Astrocyte (in vitro differentiated cells and primary cell): ENCODE data around the gene AQP12B. TPM values are rescaled to one million over a fixed set of nuclear protein-coding genes. Genes with fewer than 3 reads are reported as not detected.

Source experiments
- DNase-seq: peaks from one replicate; pipeline ENCODE4 v3.0.0-alpha.2; 2010; ENCODE audit warnings: low read depth
- FAIRE-seq: peaks from 2 replicates; lab custom pipeline; 2011; peaks lifted over from hg19 to GRCh38; lab: Jason Lieb, UNC
- H2AFZ ChIP-seq: 2 replicates; pipeline ENCODE4 v1.6.0; 2012; ENCODE audit warnings: low read depth, low read length, inconsistent platforms
- H3K27ac ChIP-seq: 2 replicates; pipeline ENCODE4 v1.5.1; 2011; ENCODE audit warnings: low read depth, low read length, inconsistent platforms
- H3K27me3 ChIP-seq: 2 replicates; pipeline ENCODE4 v1.6.0; 2011; ENCODE audit warnings: low read length, inconsistent platforms; ENCODE audit not compliant: insufficient read depth
- H3K36me3 ChIP-seq: 2 replicates; pipeline ENCODE4 v1.5.1; 2011; ENCODE audit warnings: low read length, inconsistent platforms; ENCODE audit not compliant: insufficient read depth
- H3K4me1 ChIP-seq: 2 replicates; pipeline ENCODE4 v1.5.1; 2011; ENCODE audit warnings: low read length, inconsistent platforms; ENCODE audit not compliant: insufficient read depth
- H3K4me2 ChIP-seq: 2 replicates; pipeline ENCODE4 v1.6.0; 2012; ENCODE audit warnings: low read length, inconsistent platforms
- H3K4me3 ChIP-seq: 2 replicates; pipeline ENCODE4 v1.5.1; 2011; ENCODE audit warnings: low read depth, mild to moderate bottlenecking, low read length, inconsistent platforms; ENCODE audit not compliant: insufficient read depth
- H3K79me2 ChIP-seq: 2 replicates; pipeline ENCODE4 v1.6.0; 2012; ENCODE audit warnings: mild to moderate bottlenecking, low read length, inconsistent platforms; ENCODE audit not compliant: insufficient read depth
- H3K9ac ChIP-seq: 2 replicates; pipeline ENCODE4 v1.6.0; 2012; ENCODE audit warnings: mild to moderate bottlenecking, low read length, inconsistent platforms
- H3K9me3 ChIP-seq: 2 replicates; pipeline ENCODE4 v1.5.1; 2012; ENCODE audit warnings: low read depth, mild to moderate bottlenecking, low read length, inconsistent platforms; ENCODE audit not compliant: insufficient read depth
- H4K20me1 ChIP-seq: 2 replicates; pipeline ENCODE4 v1.6.0; 2012; ENCODE audit warnings: low read length, inconsistent platforms; ENCODE audit not compliant: insufficient read depth
- H3K27ac Mint-ChIP-seq: one replicate; pipeline ENCODE4 v1.8.0; 2021; ENCODE audit warnings: mild to moderate bottlenecking, mixed read lengths; ENCODE audit not compliant: unreplicated experiment
- H3K27me3 Mint-ChIP-seq: one replicate; pipeline ENCODE4 v1.8.0; 2021; ENCODE audit warnings: low read depth, mixed read lengths; ENCODE audit not compliant: unreplicated experiment
- H3K36me3 Mint-ChIP-seq: one replicate; pipeline ENCODE4 v1.8.0; 2021; ENCODE audit warnings: low read depth, mixed read lengths; ENCODE audit not compliant: unreplicated experiment
- H3K4me1 Mint-ChIP-seq: one replicate; pipeline ENCODE4 v1.8.0; 2021; ENCODE audit warnings: low read depth, mixed read lengths; ENCODE audit not compliant: unreplicated experiment
- H3K4me3 Mint-ChIP-seq: one replicate; pipeline ENCODE4 v1.8.0; 2021; ENCODE audit warnings: mild to moderate bottlenecking, moderate library complexity, mixed read lengths; ENCODE audit not compliant: unreplicated experiment
- H3K9me3 Mint-ChIP-seq: one replicate; pipeline ENCODE4 v1.8.0; 2021; ENCODE audit warnings: mild to moderate bottlenecking, mixed read lengths; ENCODE audit not compliant: unreplicated experiment
- CTCF ChIP-seq: IDR thresholded peaks from 2 replicates; pipeline ENCODE4 v1.5.1; 2011; ENCODE audit warnings: low read depth, mild to moderate bottlenecking, inconsistent platforms, low read length, moderate library complexity; ENCODE audit not compliant: insufficient read depth
- EZH2 ChIP-seq: IDR thresholded peaks from 2 replicates; pipeline ENCODE4 v1.6.1; 2012; ENCODE audit warnings: mild to moderate bottlenecking, low read length, inconsistent platforms; ENCODE audit not compliant: insufficient read depth
- total RNA-seq: library from RNA; stranded (reverse); gene quantifications from 2 replicates; pipeline ENCODE4 v1.2.1, GENCODE V29; 2021

Gene AQP12B
- total RNA-seq, 1 donor from 2014 or later = not detected

DNA sequence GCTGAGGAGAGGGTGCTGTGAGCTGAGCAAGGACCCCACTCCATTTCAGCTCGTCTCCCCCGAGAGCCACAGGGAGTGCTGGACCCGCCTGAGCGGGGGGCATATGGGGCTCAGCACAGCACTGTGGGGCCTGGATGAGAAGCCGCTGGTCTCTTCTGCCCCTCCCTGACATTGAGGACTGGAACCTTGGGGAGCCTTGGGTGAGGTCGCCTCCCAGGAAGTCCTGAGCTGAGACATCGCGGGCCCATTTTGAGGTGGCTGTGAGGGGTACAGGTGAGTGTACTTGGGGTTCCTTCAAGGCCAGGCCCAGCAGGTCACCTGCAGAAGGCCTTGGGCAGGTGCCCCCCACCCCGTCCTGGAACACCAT, 5.9 kb upstream of the AQP12B start:
- no peak overlapping the region for H3K4me3 Mint-ChIP-seq
- TF ChIP-seq EZH2 = no peak
- TF ChIP-seq CTCF = no peak
- H3K27ac Mint-ChIP-seq = no peak overlapping the region
- Histone ChIP-seq H3K9ac (no peak overlapping the region), H3K9me3 (no peaks in the 10 kb centered on the region), H3K27ac (no peak overlapping the region), H2AFZ (no peak overlapping the region), H4K20me1 (no peaks in the 10 kb centered on the region), H3K4me1 (no peaks in the 10 kb centered on the region), H3K4me2 (no peak overlapping the region), H3K36me3 (no peaks in the 10 kb centered on the region), H3K27me3 (peaks cover 7% of the 10 kb centered on the region), H3K4me3 (no peak overlapping the region), H3K79me2 (no peaks in the 10 kb centered on the region)
- no peaks in the 10 kb centered on the region for H3K4me1 Mint-ChIP-seq
- H3K9me3 Mint-ChIP-seq = no peaks in the 10 kb centered on the region
- no peaks in the 10 kb centered on the region for H3K36me3 Mint-ChIP-seq
- DNase-seq (no peak), FAIRE-seq (no peak)
- peaks cover 26% of the 10 kb centered on the region for H3K27me3 Mint-ChIP-seq

DNA sequence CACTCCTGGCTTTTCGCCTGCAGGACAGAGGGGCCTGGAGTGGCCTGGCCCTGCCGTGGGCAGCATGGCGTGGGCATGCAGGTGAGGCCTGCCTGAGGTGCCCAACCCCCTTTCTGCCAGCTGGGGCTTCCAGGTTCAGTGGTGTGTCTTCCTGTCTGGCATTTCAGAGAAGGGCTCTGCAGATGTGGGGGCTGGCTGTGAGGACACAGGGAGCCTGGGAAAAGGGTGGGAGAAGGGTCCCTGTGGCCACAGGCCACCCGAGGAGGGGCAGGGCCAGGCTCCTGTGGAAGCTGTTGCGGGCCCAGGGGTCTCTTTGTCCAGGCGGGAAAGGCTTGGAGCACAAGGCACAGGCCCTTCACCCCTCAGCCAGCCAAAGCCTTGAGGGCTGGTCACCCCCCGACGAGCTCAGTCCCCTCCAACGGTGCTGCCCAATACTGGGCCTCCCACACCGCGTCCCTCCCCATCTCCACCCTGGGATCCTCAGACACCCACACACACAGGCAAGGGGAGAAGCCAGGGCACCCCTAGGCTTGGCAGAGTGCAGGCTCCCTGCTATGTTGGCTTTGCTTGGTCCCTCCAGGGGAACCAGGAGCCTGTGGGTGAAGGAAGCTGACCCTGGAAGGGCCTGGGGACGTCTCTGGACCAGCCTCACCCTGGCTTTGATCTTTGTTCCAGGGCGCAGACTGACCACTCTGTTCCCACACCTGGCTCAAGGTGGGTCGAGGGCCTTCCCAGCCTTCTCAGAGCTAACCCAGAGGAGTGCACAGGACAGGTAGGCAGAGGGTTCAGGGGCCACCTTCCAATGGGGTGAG, 5.3 kb upstream of the AQP12B start:
- DNase-seq (no peak), FAIRE-seq (no peak)
- Histone ChIP-seq H3K9ac (no peak overlapping the region), H4K20me1 (no peaks in the 10 kb centered on the region), H3K27ac (no peak overlapping the region), H3K36me3 (no peaks in the 10 kb centered on the region), H3K79me2 (no peaks in the 10 kb centered on the region), H3K4me1 (no peaks in the 10 kb centered on the region), H2AFZ (no peak overlapping the region), H3K4me2 (no peak overlapping the region), H3K4me3 (no peak overlapping the region), H3K27me3 (peaks cover 7% of the 10 kb centered on the region), H3K9me3 (no peaks in the 10 kb centered on the region)
- TF ChIP-seq EZH2 (no peak), CTCF (no peak)
- Mint-ChIP-seq H3K27me3 (peaks cover 26% of the 10 kb centered on the region), H3K4me1 (no peaks in the 10 kb centered on the region), H3K36me3 (no peaks in the 10 kb centered on the region), H3K9me3 (no peaks in the 10 kb centered on the region), H3K4me3 (no peak overlapping the region), H3K27ac (no peak overlapping the region)
